NCI-H1105 (cell line): ENCODE results near the gene LILRA6.

Experiments used
- DNase-seq: peaks from one replicate; lab custom pipeline; 2025; lab: John Stamatoyannopoulos, UW

LILRA6 gene

DNA sequence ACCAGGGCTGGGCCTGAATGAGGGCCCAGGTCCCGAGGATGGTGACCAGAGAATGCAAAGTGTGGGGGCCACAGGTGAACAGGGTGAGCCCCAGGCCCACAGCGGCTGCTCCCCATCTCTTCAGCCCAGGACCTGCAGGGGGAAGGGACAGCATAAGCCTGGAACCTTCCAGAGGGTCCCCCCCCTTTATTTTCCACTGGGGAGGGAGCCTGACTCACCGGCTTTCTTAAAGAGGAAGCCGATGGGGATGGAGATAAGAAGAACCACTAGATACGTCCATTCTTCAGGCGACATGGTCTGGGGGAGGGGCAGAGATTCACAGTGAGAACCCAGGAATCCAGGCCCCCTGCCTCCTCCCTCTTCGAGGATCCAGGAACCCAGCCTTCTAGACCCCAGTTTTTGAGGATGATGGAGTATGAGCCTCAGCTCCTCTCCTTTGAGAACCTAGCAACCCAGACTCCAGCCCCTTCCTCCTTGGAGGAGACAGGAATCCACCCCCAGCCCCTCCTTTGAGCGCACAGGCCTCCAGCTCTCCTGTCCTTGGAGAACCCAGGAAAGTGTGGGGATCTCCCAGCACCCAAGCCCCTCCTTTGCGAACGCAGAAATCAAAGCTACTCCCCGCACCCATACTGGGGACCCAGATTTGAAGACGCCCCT, 54.2 kb downstream of the LILRA6 start:
- DNase-seq = no peak

DNA sequence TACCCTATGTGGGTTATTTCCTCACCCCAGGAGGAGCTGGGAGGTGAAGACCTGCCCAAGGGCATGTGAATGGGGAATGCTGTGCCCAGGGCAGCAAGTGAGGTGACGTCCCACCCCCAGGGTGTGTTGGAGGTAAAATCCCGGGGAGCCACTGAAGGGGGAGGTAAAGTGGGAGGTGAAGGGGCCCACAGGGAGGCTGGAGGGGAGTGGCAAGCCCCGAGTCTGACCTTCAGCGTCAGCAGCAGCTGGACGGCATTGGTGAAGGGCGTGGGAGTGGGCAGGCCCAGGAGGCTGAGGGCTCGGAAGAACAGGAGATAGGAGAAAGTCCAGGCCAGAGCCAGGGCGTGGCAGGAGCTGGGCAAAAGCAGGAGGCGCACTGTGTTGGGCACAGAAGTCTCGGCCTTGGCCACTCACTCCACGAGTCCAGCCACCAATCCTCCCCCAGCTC, 55.6 kb downstream of the LILRA6 start:
- no peak for DNase-seq
